Nephron progenitor cell (in vitro differentiated cells): ENCODE data around the gene RS1.

ENCODE experiments used
- DNase-seq: peaks from one replicate; pipeline ENCODE4 v3.0.0; 2021
- H3K27ac Mint-ChIP-seq: 2 replicates; pipeline ENCODE4 v1.8.0; 2021; ENCODE audit warnings: mild to moderate bottlenecking, moderate library complexity, mixed read lengths
- H3K27me3 Mint-ChIP-seq: 2 replicates; pipeline ENCODE4 v1.8.0; 2021; ENCODE audit warnings: mild to moderate bottlenecking, low read depth, mixed read lengths; ENCODE audit not compliant: poor library complexity
- H3K36me3 Mint-ChIP-seq: 2 replicates; pipeline ENCODE4 v1.8.0; 2021; ENCODE audit warnings: low read depth, mixed read lengths
- H3K4me1 Mint-ChIP-seq: 2 replicates; pipeline ENCODE4 v1.8.0; 2021; ENCODE audit warnings: mixed read lengths
- H3K4me3 Mint-ChIP-seq: 2 replicates; pipeline ENCODE4 v1.8.0; 2021; ENCODE audit warnings: mild to moderate bottlenecking, moderate library complexity, mixed read lengths
- H3K9me3 Mint-ChIP-seq: 2 replicates; pipeline ENCODE4 v1.8.0; 2021; ENCODE audit warnings: mild to moderate bottlenecking, moderate library complexity, mixed read lengths
- TF ChIP-seq, protein P1 (sequence below): fragments of 200-600 bp; sonication (generic); IDR thresholded peaks from 2 replicates; pipeline ENCODE4 v1.5.0; 2021; ENCODE audit warnings: antibody characterized with exemption

The RS1 gene

DNA sequence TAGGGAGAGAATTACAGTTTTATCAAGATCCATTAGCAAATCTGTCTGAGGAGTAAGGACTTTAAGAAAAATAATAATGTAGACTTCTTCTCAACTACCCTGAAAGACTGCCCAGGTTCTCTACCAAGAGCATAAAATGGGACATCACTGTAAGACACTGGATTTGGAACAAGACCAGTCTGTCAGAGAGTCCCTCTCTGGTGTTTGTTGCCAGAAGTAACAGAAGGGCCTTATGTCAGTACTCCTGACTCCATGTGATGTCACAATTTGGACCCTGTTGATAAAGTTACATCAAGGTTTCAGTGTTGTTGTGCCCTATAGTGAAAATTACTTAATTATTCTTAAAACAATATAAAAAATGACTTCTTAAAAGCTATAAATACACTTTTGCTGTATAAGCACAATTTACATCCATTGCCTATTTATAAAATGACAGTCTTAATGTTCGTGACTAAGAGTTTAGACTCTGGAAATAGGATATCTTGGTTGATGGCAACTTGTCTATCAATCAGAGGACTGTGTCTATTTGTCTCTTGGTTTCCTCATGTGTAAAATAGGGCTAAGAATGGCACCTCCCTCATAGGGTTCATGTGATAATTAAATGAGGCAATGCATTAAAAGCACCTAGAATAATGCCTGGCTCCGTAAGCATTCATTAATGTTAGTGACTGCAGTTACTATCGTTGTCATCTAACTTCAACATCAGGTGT lies 57.8 kb downstream of the RS1 start:
- Mint-ChIP-seq H3K36me3 (peaks cover 17% of the 10 kb centered on the region), H3K4me3 (no peak overlapping the region), H3K4me1 (peaks cover 6% of the 10 kb centered on the region), H3K9me3 (peaks cover 38% of the 10 kb centered on the region), H3K27ac (no peak overlapping the region), H3K27me3 (no peaks in the 10 kb centered on the region)
- TF ChIP-seq, protein P1, sequence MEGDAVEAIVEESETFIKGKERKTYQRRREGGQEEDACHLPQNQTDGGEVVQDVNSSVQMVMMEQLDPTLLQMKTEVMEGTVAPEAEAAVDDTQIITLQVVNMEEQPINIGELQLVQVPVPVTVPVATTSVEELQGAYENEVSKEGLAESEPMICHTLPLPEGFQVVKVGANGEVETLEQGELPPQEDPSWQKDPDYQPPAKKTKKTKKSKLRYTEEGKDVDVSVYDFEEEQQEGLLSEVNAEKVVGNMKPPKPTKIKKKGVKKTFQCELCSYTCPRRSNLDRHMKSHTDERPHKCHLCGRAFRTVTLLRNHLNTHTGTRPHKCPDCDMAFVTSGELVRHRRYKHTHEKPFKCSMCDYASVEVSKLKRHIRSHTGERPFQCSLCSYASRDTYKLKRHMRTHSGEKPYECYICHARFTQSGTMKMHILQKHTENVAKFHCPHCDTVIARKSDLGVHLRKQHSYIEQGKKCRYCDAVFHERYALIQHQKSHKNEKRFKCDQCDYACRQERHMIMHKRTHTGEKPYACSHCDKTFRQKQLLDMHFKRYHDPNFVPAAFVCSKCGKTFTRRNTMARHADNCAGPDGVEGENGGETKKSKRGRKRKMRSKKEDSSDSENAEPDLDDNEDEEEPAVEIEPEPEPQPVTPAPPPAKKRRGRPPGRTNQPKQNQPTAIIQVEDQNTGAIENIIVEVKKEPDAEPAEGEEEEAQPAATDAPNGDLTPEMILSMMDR: no peak
- no peak for DNase-seq

DNA sequence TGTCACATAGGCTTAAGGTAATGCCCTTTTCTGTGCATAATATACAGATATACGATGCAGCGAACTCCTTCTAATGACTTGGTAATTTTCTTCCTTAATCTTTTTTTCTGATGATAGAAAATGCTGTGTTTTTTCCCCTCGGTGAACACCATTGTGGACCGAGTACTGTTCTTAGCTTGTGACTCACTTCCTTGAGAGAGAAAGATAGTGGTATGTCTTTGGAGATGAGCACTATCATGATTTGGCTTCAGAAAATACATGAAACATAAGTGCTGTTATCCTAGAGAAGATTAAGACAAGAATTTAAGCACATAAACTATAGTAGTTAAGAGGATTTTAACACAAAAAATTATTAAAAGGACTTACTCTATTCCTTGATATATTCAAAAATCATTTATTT lies 63.9 kb downstream of the RS1 start:
- Mint-ChIP-seq H3K4me1 (no peaks in the 10 kb centered on the region), H3K4me3 (no peak overlapping the region), H3K27ac (no peak overlapping the region), H3K9me3 (peaks cover 31% of the 10 kb centered on the region), H3K27me3 (no peaks in the 10 kb centered on the region), H3K36me3 (peaks cover 28% of the 10 kb centered on the region)
- TF ChIP-seq, protein P1: no peak
- DNase-seq: no peak

DNA sequence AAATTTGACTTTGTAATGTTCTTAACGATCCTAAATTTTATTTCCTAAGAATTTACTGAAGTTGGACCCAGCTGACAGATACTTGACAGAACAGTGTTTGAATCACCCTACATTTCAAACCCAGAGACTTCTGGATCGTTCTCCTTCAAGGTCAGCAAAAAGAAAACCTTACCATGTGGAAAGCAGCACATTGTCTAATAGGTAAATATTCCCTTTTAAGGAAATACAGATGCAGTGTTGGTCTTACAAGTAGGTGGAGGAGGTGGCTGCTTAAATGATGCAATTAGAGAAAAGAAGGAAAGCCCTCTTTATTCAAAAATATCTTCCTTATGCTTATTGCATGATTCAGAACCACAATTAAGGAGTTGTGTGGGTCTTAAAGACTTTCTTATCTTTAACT lies 73.5 kb downstream of the RS1 start:
- Mint-ChIP-seq H3K4me3 (no peak overlapping the region), H3K27ac (no peak overlapping the region), H3K9me3 (peaks cover 21% of the 10 kb centered on the region), H3K36me3 (peaks cover 5% of the 10 kb centered on the region), H3K27me3 (no peaks in the 10 kb centered on the region), H3K4me1 (no peaks in the 10 kb centered on the region)
- TF ChIP-seq, protein P1: no peak
- no peak for DNase-seq

DNA sequence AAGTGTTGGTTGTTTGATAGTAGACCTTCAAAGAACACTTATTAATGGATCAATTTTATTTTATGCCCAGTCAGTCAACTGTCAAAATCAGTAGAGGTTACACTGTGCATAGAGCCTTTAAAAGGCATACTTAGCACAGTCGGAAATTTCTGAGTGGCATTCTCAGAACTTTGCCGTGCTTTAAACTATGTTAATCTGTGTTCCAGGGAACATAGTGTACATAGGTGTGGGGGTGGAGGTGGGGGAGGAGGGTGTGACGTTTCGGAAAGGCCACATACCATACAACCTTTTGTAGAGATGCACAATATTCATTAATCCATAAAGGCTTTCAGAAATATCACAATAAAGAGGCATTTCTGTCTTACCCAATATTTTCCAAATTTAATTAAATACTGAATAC lies 75.8 kb downstream of the RS1 start:
- TF ChIP-seq, protein P1: no peak
- peaks cover 24% of the 10 kb centered on the region for H3K9me3 Mint-ChIP-seq
- no peak overlapping the region for H3K4me3 Mint-ChIP-seq
- H3K27me3 Mint-ChIP-seq: no peaks in the 10 kb centered on the region
- no peaks in the 10 kb centered on the region for H3K4me1 Mint-ChIP-seq
- H3K27ac Mint-ChIP-seq: peak overlapping the region; percentile 64
- no peak for DNase-seq
- H3K36me3 Mint-ChIP-seq: peaks cover 11% of the 10 kb centered on the region

DNA sequence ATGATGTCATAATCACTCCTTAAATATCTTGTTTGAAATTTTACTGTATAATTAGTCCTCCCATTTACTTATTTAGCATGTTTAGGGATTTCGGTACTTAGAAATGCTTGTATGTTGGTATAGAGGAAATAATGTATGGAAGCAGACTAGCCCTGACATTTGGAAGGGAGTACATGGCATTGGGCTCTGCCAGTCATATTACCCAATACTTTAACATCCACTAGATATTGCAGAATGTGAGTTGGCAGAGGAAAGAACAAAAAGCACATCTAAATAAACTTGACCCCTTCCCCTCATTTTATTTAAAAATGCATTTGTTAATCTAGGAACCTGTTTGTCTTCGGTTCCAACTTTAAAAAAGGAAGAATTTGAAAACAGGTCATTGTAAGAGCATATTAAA lies 77.8 kb downstream of the RS1 start:
- DNase-seq: no peak
- Mint-ChIP-seq H3K9me3 (peaks cover 24% of the 10 kb centered on the region), H3K27ac (no peak overlapping the region), H3K27me3 (no peaks in the 10 kb centered on the region), H3K4me1 (no peaks in the 10 kb centered on the region), H3K36me3 (peaks cover 24% of the 10 kb centered on the region), H3K4me3 (no peak overlapping the region)
- TF ChIP-seq, protein P1: no peak

DNA sequence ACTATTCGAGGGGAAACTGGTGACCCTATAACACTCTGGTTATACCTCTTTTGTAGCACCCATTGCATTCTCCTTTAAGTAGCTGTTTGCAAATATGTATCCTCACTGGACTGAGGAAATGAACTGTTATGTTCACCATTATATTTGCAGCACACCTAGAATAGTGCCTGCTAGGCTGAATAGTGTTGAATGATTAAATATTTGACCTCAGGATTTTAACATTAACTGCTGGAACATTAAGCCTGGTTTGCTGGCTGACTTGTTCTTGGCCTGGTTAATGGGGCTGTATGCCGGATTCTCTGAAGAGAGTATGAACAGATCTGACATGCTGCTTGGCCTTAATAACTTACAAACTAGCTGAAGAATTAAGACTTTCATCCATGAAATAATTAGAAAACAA lies 80.1 kb downstream of the RS1 start:
- Mint-ChIP-seq H3K36me3 (peaks cover 27% of the 10 kb centered on the region), H3K27me3 (no peaks in the 10 kb centered on the region), H3K27ac (no peak overlapping the region), H3K9me3 (peaks cover 25% of the 10 kb centered on the region), H3K4me3 (no peak overlapping the region), H3K4me1 (no peaks in the 10 kb centered on the region)
- no peak for DNase-seq
- TF ChIP-seq, protein P1: no peak
